Aorta (tissue), 5 donors: ENCODE measurements around the gene TRMT10C. TPM values are rescaled to one million over a fixed set of nuclear protein-coding genes. Genes with fewer than 3 reads are reported as not detected.
"Not testable (repeated sequence)": the region's sequence is repeated elsewhere in the genome, so short reads cannot be mapped to it uniquely, and the experiment has no call there.

Source experiments
- ATAC-seq: fragments of 200-7000 bp; cut with Tn5 transposase; one replicate; pipeline ENCODE4 v1.9.1; 2022; ENCODE audit warnings: moderate library complexity; ENCODE audit not compliant: low FRiP score
- DNase-seq, 2 donors: peaks; one replicate each; pipeline ENCODE4 v3.0.0-alpha.2; 2020
- H3K27ac ChIP-seq, 2 donors: one replicate each; pipeline ENCODE4 v1.5.1; 2013; ENCODE audit warnings: low read length in 2 of 2, mild to moderate bottlenecking in 2 of 2, moderate library complexity in 2 of 2, control low read depth in 1 of 2, inconsistent platforms in 1 of 2, low read depth in 1 of 2
- H3K27me3 ChIP-seq, 2 donors: one replicate each; pipeline ENCODE4 v1.6.1; 2013; ENCODE audit warnings: control low read depth in 1 of 2, low read length in 1 of 2, mild to moderate bottlenecking in 1 of 2, moderate library complexity in 1 of 2; ENCODE audit not compliant: insufficient read depth in 2 of 2, control insufficient read depth in 1 of 2
- H3K36me3 ChIP-seq, 2 donors: one replicate each; pipeline ENCODE4 v1.6.1; 2013; ENCODE audit warnings: control low read depth in 1 of 2, low read length in 1 of 2, mild to moderate bottlenecking in 1 of 2; ENCODE audit not compliant: insufficient read depth in 2 of 2, control insufficient read depth in 1 of 2
- H3K4me1 ChIP-seq, 2 donors: one replicate each; pipeline ENCODE4 v1.6.1; 2013; ENCODE audit warnings: low read length in 2 of 2, control low read depth in 1 of 2, mild to moderate bottlenecking in 1 of 2, moderate library complexity in 1 of 2; ENCODE audit not compliant: insufficient read depth in 2 of 2, control insufficient read depth in 1 of 2
- H3K4me3 ChIP-seq, 2 donors: one replicate each; pipeline ENCODE4 v1.5.1; 2013; ENCODE audit warnings: low read length in 2 of 2, control low read depth in 1 of 2, mild to moderate bottlenecking in 1 of 2
- H3K9me3 ChIP-seq: one replicate; pipeline ENCODE4 v1.6.1; 2013; ENCODE audit warnings: mild to moderate bottlenecking, low read length; ENCODE audit not compliant: control insufficient read depth
- WGBS, 2 donors: extraction: QIAGEN DNeasy Blood & Tissue Kit; methylation state at CpG; one replicate each; pipeline ENCODE4 v1.1.7; 2013; 5-methylcytosine and 5-hydroxymethylcytosine counted together
- intact Hi-C, 2 donors: fragments of 100-400 bp; cut with DNase I; formaldehyde crosslinking; loops; one replicate each; pipeline versions ENCODE4 v1.14.2 to v1.15.0; 2022
- polyA plus RNA-seq, 2 donors: library from polyadenylated mRNA; stranded (reverse); fragments of 200-250 nt; gene quantifications; one replicate each; pipeline ENCODE4 v1.2.3, GENCODE V29; 2013
- total RNA-seq, 2 donors: library from RNA; stranded (reverse); fragmentation: NEBNext Ultra II Directional; extraction: Animal tissue kit (Norgen Biotek cat#: 25700); gene quantifications; one replicate each; pipeline ENCODE4 v1.2.1, GENCODE V29; 2021
- donor health status: healthy with polysubstance abuse.
- donor health status: Bipolar disorder and iron deficiency.
- donor health status: DM: no; HTN: no; CAD: no.
- donor health status: DM: no; HTN: no; CAD: no.
- donor health status: DM: yes; HTN: yes; CAD: no.

TRMT10C gene
- total and polyA plus RNA-seq, 4 donors, result 9.1 to 15.0 (median 13.1) TPM

GRCh38 chr3:101536266-101536665 is 25.4 kb upstream of the TRMT10C start:
- no peak for ATAC-seq
- Histone ChIP-seq H3K4me1 (peaks cover 0 to 11% of the 10 kb centered on the region in 2 donors), H3K27ac (no peak overlapping the region), H3K36me3 (no peaks in the 10 kb centered on the region), H3K27me3 (no peaks in the 10 kb centered on the region), H3K4me3 (no peak overlapping the region), H3K9me3 (no peaks in the 10 kb centered on the region)
- DNase-seq, result no peak
- 97 to 100% methylated on average over 1 of the region's 1 CpG for WGBS, 2 donors
- intact Hi-C loops, result no loop called here

GRCh38 chr3:101536955-101537354 is 24.7 kb upstream of the TRMT10C start:
- H3K4me1 ChIP-seq, result peaks cover 0 to 11% of the 10 kb centered on the region in 2 donors
- H3K27me3 ChIP-seq, H3K27ac ChIP-seq, intact Hi-C loops, DNase-seq, H3K4me3 ChIP-seq, H3K9me3 ChIP-seq, H3K36me3 ChIP-seq, ATAC-seq: not testable (repeated sequence)
- WGBS, 2 donors, result 96 to 98% methylated on average over 1 of the region's 1 CpG

GRCh38 chr3:101542957-101543356 is 18.7 kb upstream of the TRMT10C start:
- no peak for ATAC-seq
- H3K36me3 ChIP-seq, result no peaks in the 10 kb centered on the region
- H3K27me3 ChIP-seq, result no peaks in the 10 kb centered on the region
- H3K9me3 ChIP-seq, result no peaks in the 10 kb centered on the region
- no peak overlapping the region for H3K27ac ChIP-seq
- DNase-seq, result no peak
- H3K4me3 ChIP-seq, result no peak overlapping the region
- intact Hi-C loops, result no loop called here
- no peaks in the 10 kb centered on the region for H3K4me1 ChIP-seq

GRCh38 chr3:101544161-101544850 is 17.4 kb upstream of the TRMT10C start:
- Histone ChIP-seq H3K4me3 (no peak overlapping the region), H3K27ac (no peak overlapping the region), H3K27me3 (no peaks in the 10 kb centered on the region), H3K36me3 (no peaks in the 10 kb centered on the region), H3K9me3 (no peaks in the 10 kb centered on the region), H3K4me1 (no peaks in the 10 kb centered on the region)
- intact Hi-C loops, result no loop called here
- DNase-seq, result no peak
- WGBS, 2 donors, result 77 to 79% methylated on average over 1 of the region's 1 CpG
- no peak for ATAC-seq

DNA sequence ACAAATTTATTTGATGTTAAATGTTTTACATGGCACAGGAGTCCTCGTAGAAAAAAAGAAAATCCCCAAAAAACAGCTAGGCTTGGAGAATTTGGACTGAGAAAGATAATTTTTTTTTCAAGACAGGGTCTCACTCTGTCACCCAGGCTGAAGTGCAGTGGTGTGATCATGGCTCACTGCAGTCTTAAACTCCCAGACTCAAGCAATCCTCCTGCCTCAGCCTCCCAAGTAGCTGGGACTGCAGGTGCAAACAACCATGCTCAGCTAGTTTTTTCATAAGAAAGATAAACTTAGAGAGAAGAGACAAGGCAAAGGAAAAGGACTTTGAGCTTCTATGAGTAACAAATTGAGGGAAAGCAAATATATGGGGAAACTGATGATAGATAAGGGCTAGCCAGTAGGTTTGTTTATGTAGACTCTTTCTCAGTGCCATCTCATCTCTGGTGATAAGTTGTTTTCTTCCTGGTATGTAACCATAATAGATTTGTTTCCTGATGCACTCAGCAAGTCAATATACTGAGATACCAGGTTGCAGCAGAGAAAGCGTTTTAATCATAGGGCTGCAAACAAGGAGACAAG is 13.1 kb upstream of the TRMT10C start:
- H3K9me3 ChIP-seq, result no peaks in the 10 kb centered on the region
- H3K4me3 ChIP-seq, result no peak overlapping the region
- ATAC-seq (no peak), DNase-seq (no peak)
- no peak overlapping the region for H3K27ac ChIP-seq
- no peaks in the 10 kb centered on the region for H3K27me3 ChIP-seq
- 72 to 74% methylated on average over 2 of the region's 2 CpGs for WGBS, 2 donors
- no peaks in the 10 kb centered on the region for H3K36me3 ChIP-seq
- intact Hi-C loops, result no loop called here
- H3K4me1 ChIP-seq, result no peaks in the 10 kb centered on the region

- H3K9me3 ChIP-seq, result no peaks in the 10 kb centered on the region
- WGBS, 2 donors, result 59 to 65% methylated on average over 1 of the region's 1 CpG
- H3K36me3 ChIP-seq, result no peaks in the 10 kb centered on the region
- no peak for ATAC-seq
- DNase-seq, result no peak
- H3K27me3 ChIP-seq, result no peaks in the 10 kb centered on the region
- intact Hi-C loops, result no loop called here
- no peak overlapping the region for H3K4me3 ChIP-seq
- H3K27ac ChIP-seq, result no peak overlapping the region
- no peaks in the 10 kb centered on the region for H3K4me1 ChIP-seq
These were observed 12.2 kb upstream of the TRMT10C start for GRCh38 chr3:101549473-101549872.

DNA sequence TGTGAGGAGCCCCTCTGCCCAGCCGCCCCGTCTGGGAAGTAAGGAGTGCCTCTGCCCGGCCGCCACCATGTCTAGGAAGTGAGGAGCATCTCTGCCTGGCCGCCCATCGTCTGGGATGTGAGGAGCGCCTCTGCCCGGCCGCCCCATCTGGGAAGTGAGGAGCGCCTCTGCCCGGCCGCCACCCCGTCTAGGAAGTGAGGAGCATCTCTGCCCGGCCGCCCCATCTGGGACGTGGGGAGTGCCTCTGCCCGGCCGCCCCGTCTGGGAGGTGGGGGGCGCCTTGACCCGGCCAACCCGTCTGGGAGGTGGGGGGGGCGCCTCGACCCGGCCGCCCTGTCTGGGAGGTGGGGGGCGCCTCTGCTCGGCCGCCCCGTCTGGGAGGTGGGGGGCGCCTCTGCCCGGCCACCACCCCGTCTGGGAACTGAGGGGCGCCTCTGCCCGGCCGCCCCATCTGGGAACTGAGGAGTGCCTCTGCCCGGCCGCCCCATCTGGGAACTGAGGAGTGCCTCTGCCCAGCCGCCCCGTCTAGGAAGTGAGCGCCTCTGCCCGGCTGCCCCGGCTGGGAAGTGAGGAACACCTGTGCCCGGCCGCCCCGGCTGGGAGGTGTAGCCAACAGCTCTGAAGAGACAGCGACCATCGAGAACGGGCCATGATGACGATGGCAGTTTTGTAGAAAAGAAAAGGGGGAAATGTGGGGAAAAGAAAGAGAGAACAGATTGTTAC is 10.1 kb upstream of the TRMT10C start:
- H3K9me3 ChIP-seq, H3K4me1 ChIP-seq, H3K4me3 ChIP-seq, ATAC-seq, DNase-seq, H3K27me3 ChIP-seq, intact Hi-C loops, H3K27ac ChIP-seq, H3K36me3 ChIP-seq: not testable (repeated sequence)
- 96% methylated on average over 47 to 50 of the region's 50 CpGs for WGBS, 2 donors

DNA sequence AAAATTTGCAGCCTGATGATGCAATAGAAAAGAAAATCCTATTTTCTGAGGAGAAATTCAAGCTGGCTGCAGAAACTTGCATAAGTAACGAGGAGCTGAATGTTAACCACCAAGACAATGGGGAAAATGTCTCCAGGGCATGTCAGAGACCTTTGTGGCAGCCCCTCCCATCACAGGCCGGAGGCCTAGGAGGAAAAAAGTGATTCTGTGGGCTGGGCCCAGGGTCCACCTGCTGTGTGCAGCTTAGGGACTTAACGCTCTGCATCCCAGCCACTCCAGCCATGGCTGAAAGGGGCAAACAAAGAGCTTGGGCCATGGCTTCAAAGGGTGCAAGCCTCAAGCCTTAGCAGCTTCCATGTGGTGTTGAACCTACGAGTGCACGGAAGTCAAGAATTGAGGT is 8.3 kb upstream of the TRMT10C start:
- H3K27ac ChIP-seq, H3K4me1 ChIP-seq, H3K9me3 ChIP-seq, H3K36me3 ChIP-seq, H3K4me3 ChIP-seq, intact Hi-C loops, H3K27me3 ChIP-seq, DNase-seq, ATAC-seq: not testable (repeated sequence)
- 83 to 87% methylated on average over 5 of the region's 5 CpGs for WGBS, 2 donors

DNA sequence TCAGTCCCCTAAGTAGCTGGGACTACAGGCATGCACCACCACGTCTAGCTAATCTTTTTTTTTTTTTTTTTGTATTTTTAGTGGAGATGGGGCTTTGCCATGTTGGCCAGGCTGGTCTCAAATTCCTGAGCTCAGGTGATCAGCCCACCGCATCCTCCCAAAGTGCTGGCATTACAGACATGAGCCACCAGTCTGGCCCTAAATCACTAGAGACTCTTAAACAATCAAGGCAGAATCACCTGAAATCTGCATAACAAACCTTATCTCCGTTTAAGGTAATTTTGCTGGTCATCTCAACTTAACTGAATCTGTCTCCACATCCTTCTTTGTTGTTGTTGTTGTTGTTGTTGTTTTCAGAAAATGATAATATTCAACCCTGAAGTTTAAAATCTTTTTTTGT is 5.6 kb upstream of the TRMT10C start:
- ATAC-seq, result no peak
- H3K4me1 ChIP-seq, result no peaks in the 10 kb centered on the region
- 32 to 42% methylated on average over 3 of the region's 3 CpGs for WGBS, 2 donors
- no peaks in the 10 kb centered on the region for H3K36me3 ChIP-seq
- H3K27me3 ChIP-seq, result peaks cover 0 to 3% of the 10 kb centered on the region in 2 donors
- intact Hi-C loops, result no loop called here
- DNase-seq, result no peak
- no peak overlapping the region for H3K4me3 ChIP-seq
- no peaks in the 10 kb centered on the region for H3K9me3 ChIP-seq
- no peak overlapping the region for H3K27ac ChIP-seq
